MCF 10A (cell line): ENCODE measurements around the gene MBD1. TPM values are rescaled to one million over a fixed set of nuclear protein-coding genes. Genes with fewer than 3 reads are reported as not detected.

ENCODE experiments used
- BruUV-seq: library from RNA; stranded (reverse); fragments of 400-500 nt; replicated peaks from 2 replicates; lab custom pipeline; 2021; lab: Mats Ljungman, UMichigan
- CTCF ChIA-PET: fragments of 300-600 bp; sonication (Branson Sonifier 250); formaldehyde crosslinking; extraction: SDS; loops from one replicate; lab custom pipeline; 2021; ENCODE audit warnings: antibody characterized with exemption, inconsistent platforms; lab: Yijun Ruan, JAX
- POLR2A ChIA-PET: fragments of 300-600, 350-650 bp; sonication (Branson Sonifier 250); formaldehyde crosslinking; extraction: SDS; loops from one replicate; lab custom pipeline; 2020; ENCODE audit warnings: antibody characterized with exemption, inconsistent platforms; lab: Yijun Ruan, JAX
- DNase-seq: peaks from one replicate; pipeline ENCODE4 v3.0.0-alpha.2; 2018; ENCODE audit not compliant: unreplicated experiment
- H3K27ac Mint-ChIP-seq: one replicate; pipeline ENCODE4 v1.8.0; 2022; ENCODE audit warnings: mild to moderate bottlenecking, low read depth, mixed read lengths; ENCODE audit not compliant: unreplicated experiment
- H3K27me3 Mint-ChIP-seq: one replicate; pipeline ENCODE4 v1.8.0; 2022; ENCODE audit warnings: mixed read lengths; ENCODE audit not compliant: insufficient read depth, unreplicated experiment
- H3K36me3 Mint-ChIP-seq: one replicate; pipeline ENCODE4 v1.8.0; 2022; ENCODE audit warnings: mild to moderate bottlenecking, moderate library complexity, mixed read lengths; ENCODE audit not compliant: insufficient read depth, unreplicated experiment
- H3K4me1 Mint-ChIP-seq: one replicate; pipeline ENCODE4 v1.8.0; 2022; ENCODE audit warnings: mixed read lengths; ENCODE audit not compliant: insufficient read depth, unreplicated experiment
- H3K4me3 Mint-ChIP-seq: one replicate; pipeline ENCODE4 v1.8.0; 2022; ENCODE audit warnings: mild to moderate bottlenecking, moderate library complexity, mixed read lengths; ENCODE audit not compliant: unreplicated experiment
- H3K9me3 Mint-ChIP-seq: one replicate; pipeline ENCODE4 v1.8.0; 2022; ENCODE audit warnings: mixed read lengths; ENCODE audit not compliant: unreplicated experiment
- CTCF ChIP-seq: fragments of 200-600 bp; IDR thresholded peaks from one replicate; pipeline ENCODE4 v1.8.0; 2022; ENCODE audit warnings: antibody characterized with exemption, mild to moderate bottlenecking; ENCODE audit not compliant: unreplicated experiment
- intact Hi-C: fragments of 100-400 bp; cut with micrococcal nuclease; formaldehyde crosslinking; loops from 2 replicates; pipeline ENCODE4 v1.14.1; 2022
- total RNA-seq: library from RNA; stranded (reverse); gene quantifications from 2 replicates; pipeline ENCODE4 v1.2.3, GENCODE V29; 2022

Gene MBD1
- total RNA-seq, 1 experiment from 2014 or later, result 203 TPM

DNA sequence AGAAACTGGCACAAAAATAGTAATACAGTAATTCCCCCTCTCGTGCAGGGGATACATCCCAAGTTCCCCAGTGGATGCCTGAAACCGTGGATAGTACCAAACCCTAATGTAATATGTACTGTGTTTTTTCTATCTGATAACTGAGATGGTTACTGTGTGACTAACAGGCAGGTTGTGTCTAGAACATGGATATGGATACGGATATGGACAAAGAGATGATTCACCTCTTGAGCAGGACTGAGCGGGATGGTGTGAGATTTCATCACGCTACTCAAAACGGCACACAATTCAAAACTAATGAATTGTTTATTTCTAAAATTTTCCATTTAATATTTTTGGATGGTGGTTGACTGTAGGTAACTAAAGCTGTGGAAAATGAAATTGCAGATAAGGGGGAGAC, 3.4 kb downstream of the MBD1 start:
- no peaks in the 10 kb centered on the region for H3K27me3 Mint-ChIP-seq
- TF ChIP-seq CTCF, result no peak
- peaks cover 38% of the 10 kb centered on the region for H3K4me1 Mint-ChIP-seq
- ChIA-PET CTCF (interaction anchor here (0.7 to 0.9 kb wide), 2 partner anchors 59 to 80 kb away, joined by 3 to 7 read pairs; no protein-coding TSS in a partner anchor), POLR2A (interaction anchor here (1.6 to 1.9 kb wide), 3 partner anchors 11 to 37 kb away, joined by 4 to 13 read pairs (median 5); partner anchors contain the start of gene CFAP53)
- no peaks in the 10 kb centered on the region for H3K9me3 Mint-ChIP-seq
- DNase-seq, result peak; percentile 82
- no peak overlapping the region for H3K4me3 Mint-ChIP-seq
- H3K36me3 Mint-ChIP-seq, result peaks cover 69% of the 10 kb centered on the region
- H3K27ac Mint-ChIP-seq, result peak overlapping the region; percentile 94
- intact Hi-C loops, result no loop called here
- BruUV-seq, result no TSS peak

DNA sequence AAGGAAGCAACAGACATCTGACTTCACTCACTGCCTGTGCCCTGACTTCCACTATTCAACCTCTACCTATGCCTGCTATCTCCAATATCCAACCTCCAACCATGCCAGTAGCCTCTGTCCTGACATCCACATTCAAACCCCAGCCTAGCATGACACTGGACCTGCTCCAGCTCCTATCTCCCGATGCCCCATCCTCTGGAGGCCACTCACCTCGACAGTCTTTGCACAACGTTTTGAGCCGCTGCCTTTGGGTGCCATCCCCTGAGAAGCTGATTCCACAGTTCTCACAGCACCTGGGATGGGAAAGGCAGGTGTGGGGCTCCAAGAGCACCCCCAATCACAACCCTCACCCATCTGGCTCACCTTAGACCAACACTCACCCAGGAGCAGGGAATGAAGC, 4.9 kb downstream of the MBD1 start:
- BruUV-seq, result no TSS peak
- ChIA-PET CTCF (interaction anchor here (1.5 kb wide), 1 partner anchor 81 kb away, joined by 6 read pairs; no protein-coding TSS in a partner anchor), POLR2A (no interaction called here)
- H3K27ac Mint-ChIP-seq, result peak overlapping the region; percentile 69
- DNase-seq, result no peak
- no peak overlapping the region for H3K4me3 Mint-ChIP-seq
- H3K4me1 Mint-ChIP-seq, result peaks cover 30% of the 10 kb centered on the region
- no peaks in the 10 kb centered on the region for H3K9me3 Mint-ChIP-seq
- no peaks in the 10 kb centered on the region for H3K27me3 Mint-ChIP-seq
- intact Hi-C loops, result no loop called here
- H3K36me3 Mint-ChIP-seq, result peaks cover 73% of the 10 kb centered on the region
- no peak for TF ChIP-seq CTCF

DNA sequence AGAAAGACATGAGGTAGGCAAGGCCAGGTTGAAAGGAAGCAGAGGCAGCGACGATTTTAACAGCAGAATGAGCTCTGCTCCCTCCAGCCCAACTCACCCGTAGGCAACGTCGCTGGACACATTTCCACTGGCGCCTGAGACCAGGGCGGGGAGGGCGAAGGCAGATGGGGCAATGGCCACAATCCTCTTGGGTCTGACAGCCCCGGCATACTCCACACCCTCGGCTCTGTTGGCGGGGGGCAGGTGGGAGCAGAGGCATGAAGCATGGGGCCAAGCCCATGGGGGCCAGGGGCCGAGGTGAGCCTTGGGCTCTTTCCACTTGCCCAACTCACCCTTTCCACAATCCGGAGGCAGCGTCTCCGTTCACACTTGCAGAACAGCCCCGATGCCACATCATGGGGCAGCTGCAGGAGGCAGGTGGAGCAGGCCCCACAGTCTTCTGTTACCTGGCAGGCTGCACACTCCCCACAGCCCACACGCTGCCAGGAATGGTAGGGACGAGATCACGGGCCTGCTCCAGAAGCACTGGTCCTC, 5.8 kb downstream of the MBD1 start:
- CTCF ChIA-PET, result interaction anchor here (0.5 to 1.5 kb wide), 2 partner anchors 82 to 653 kb away, joined by 3 to 6 read pairs; no protein-coding TSS in a partner anchor
- Mint-ChIP-seq H3K36me3 (peaks cover 76% of the 10 kb centered on the region), H3K27me3 (no peaks in the 10 kb centered on the region), H3K4me1 (peaks cover 26% of the 10 kb centered on the region), H3K4me3 (no peak overlapping the region), H3K27ac (no peak overlapping the region), H3K9me3 (no peaks in the 10 kb centered on the region)
- POLR2A ChIA-PET, result no interaction called here
- no TSS peak for BruUV-seq
- no peak for DNase-seq
- no peak for TF ChIP-seq CTCF
- intact Hi-C loops, result no loop called here

GRCh38 chr18:50274941-50275340, 6.4 kb downstream of the MBD1 start:
- no TSS peak for BruUV-seq
- TF ChIP-seq CTCF, result no peak
- Mint-ChIP-seq H3K27ac (no peak overlapping the region), H3K36me3 (peaks cover 73% of the 10 kb centered on the region), H3K4me1 (peaks cover 20% of the 10 kb centered on the region), H3K9me3 (no peaks in the 10 kb centered on the region), H3K4me3 (no peak overlapping the region), H3K27me3 (no peaks in the 10 kb centered on the region)
- ChIA-PET CTCF (interaction anchor here (1.5 kb wide), 1 partner anchor 82 kb away, joined by 6 read pairs; no protein-coding TSS in a partner anchor), POLR2A (interaction anchor here (1.1 kb wide), 1 partner anchor 100 kb away, joined by 4 read pairs; the partner anchor contains the start of gene SKA1)
- intact Hi-C loops, result no loop called here
- no peak for DNase-seq
